Measurements from ENCODE around the gene SF3B1.

The SF3B1 gene

GRCh38 chr2:197426723-197427603 is 7.9 kb downstream of the SF3B1 start:
- ATAC-seq (ENCODE audit: low read depth) (no peak), DNase-seq (ENCODE audit: low spot score in 2 of 2) (no peak)
- H3K27ac Mint-ChIP-seq: peak overlapping the region; percentile 56
- no peaks in the 10 kb centered on the region for H3K27me3 Mint-ChIP-seq
- H3K36me3 Mint-ChIP-seq: peaks cover 7% of the 10 kb centered on the region
- peak overlapping the region; percentile 22 for H3K4me3 Mint-ChIP-seq
- no peaks in the 10 kb centered on the region for H3K9me3 Mint-ChIP-seq
- H3K4me1 Mint-ChIP-seq: peaks cover 38% of the 10 kb centered on the region

- H3K4me3 Mint-ChIP-seq: peak overlapping the region; percentile 19
- no peaks in the 10 kb centered on the region for H3K27me3 Mint-ChIP-seq
- H3K36me3 Mint-ChIP-seq: peaks cover 9% of the 10 kb centered on the region
- DNase-seq (ENCODE audit: low spot score in 2 of 2) (no peak), ATAC-seq (ENCODE audit: low read depth) (no peak)
- H3K9me3 Mint-ChIP-seq: no peaks in the 10 kb centered on the region
- H3K27ac Mint-ChIP-seq: peak overlapping the region; percentile 28
- H3K4me1 Mint-ChIP-seq: peaks cover 29% of the 10 kb centered on the region
These were observed 9.3 kb downstream of the SF3B1 start for GRCh38 chr2:197425550-197425949.

- DNase-seq (ENCODE audit: low spot score in 2 of 2): no peak
- peak overlapping the region; percentile 26 for H3K27ac Mint-ChIP-seq
- peaks cover 19% of the 10 kb centered on the region for H3K4me1 Mint-ChIP-seq
- no peak overlapping the region for H3K4me3 Mint-ChIP-seq
- ATAC-seq (ENCODE audit: low read depth): no peak
- H3K27me3 Mint-ChIP-seq: no peaks in the 10 kb centered on the region
- H3K9me3 Mint-ChIP-seq: no peaks in the 10 kb centered on the region
- peaks cover 10% of the 10 kb centered on the region for H3K36me3 Mint-ChIP-seq
These were observed 11.5 kb downstream of the SF3B1 start for GRCh38 chr2:197423307-197423706.

- no peak overlapping the region for H3K4me3 Mint-ChIP-seq
- H3K27me3 Mint-ChIP-seq: no peaks in the 10 kb centered on the region
- H3K36me3 Mint-ChIP-seq: peaks cover 22% of the 10 kb centered on the region
- ATAC-seq (ENCODE audit: low read depth) (no peak), DNase-seq (ENCODE audit: low spot score in 2 of 2) (no peak)
- peaks cover 7% of the 10 kb centered on the region for H3K4me1 Mint-ChIP-seq
- no peaks in the 10 kb centered on the region for H3K9me3 Mint-ChIP-seq
- H3K27ac Mint-ChIP-seq: no peak overlapping the region
These were observed 15.4 kb downstream of the SF3B1 start for GRCh38 chr2:197419438-197419837.

GRCh38 chr2:197416268-197416667 is 18.6 kb downstream of the SF3B1 start:
- Mint-ChIP-seq H3K36me3 (peaks cover 28% of the 10 kb centered on the region), H3K27me3 (no peaks in the 10 kb centered on the region), H3K9me3 (no peaks in the 10 kb centered on the region), H3K4me3 (no peak overlapping the region), H3K27ac (no peak overlapping the region), H3K4me1 (peaks cover 2% of the 10 kb centered on the region)
- ATAC-seq (ENCODE audit: low read depth) (no peak), DNase-seq (ENCODE audit: low spot score in 2 of 2) (no peak)

GRCh38 chr2:197414515-197414914 is 20.3 kb downstream of the SF3B1 start:
- Mint-ChIP-seq H3K4me3 (no peak overlapping the region), H3K9me3 (no peaks in the 10 kb centered on the region), H3K36me3 (peaks cover 30% of the 10 kb centered on the region), H3K27me3 (no peaks in the 10 kb centered on the region), H3K4me1 (peaks cover 2% of the 10 kb centered on the region), H3K27ac (no peak overlapping the region)
- no peak for ATAC-seq (ENCODE audit: low read depth)
- DNase-seq (ENCODE audit: low spot score in 2 of 2): no peak

GRCh38 chr2:197414039-197414438 is 20.8 kb downstream of the SF3B1 start:
- no peak overlapping the region for H3K4me3 Mint-ChIP-seq
- no peaks in the 10 kb centered on the region for H3K9me3 Mint-ChIP-seq
- no peak for ATAC-seq (ENCODE audit: low read depth)
- H3K4me1 Mint-ChIP-seq: peaks cover 2% of the 10 kb centered on the region
- H3K36me3 Mint-ChIP-seq: peaks cover 31% of the 10 kb centered on the region
- H3K27ac Mint-ChIP-seq: no peak overlapping the region
- no peaks in the 10 kb centered on the region for H3K27me3 Mint-ChIP-seq
- DNase-seq (ENCODE audit: low spot score in 2 of 2): no peak

- DNase-seq (ENCODE audit: low spot score in 2 of 2) (no peak), ATAC-seq (ENCODE audit: low read depth) (no peak)
- no peaks in the 10 kb centered on the region for H3K4me1 Mint-ChIP-seq
- H3K27me3 Mint-ChIP-seq: no peaks in the 10 kb centered on the region
- H3K27ac Mint-ChIP-seq: no peak overlapping the region
- H3K36me3 Mint-ChIP-seq: peaks cover 27% of the 10 kb centered on the region
- H3K4me3 Mint-ChIP-seq: no peak overlapping the region
- no peaks in the 10 kb centered on the region for H3K9me3 Mint-ChIP-seq
These were observed 29.2 kb downstream of the SF3B1 start for GRCh38 chr2:197405582-197405981.

GRCh38 chr2:197399887-197400540 is 34.8 kb downstream of the SF3B1 start:
- no peaks in the 10 kb centered on the region for H3K9me3 Mint-ChIP-seq
- H3K27ac Mint-ChIP-seq: no peak overlapping the region
- ATAC-seq (ENCODE audit: low read depth): no peak
- DNase-seq (ENCODE audit: low spot score in 2 of 2): no peak
- H3K36me3 Mint-ChIP-seq: peaks cover 37% of the 10 kb centered on the region
- no peaks in the 10 kb centered on the region for H3K27me3 Mint-ChIP-seq
- H3K4me3 Mint-ChIP-seq: no peak overlapping the region
- H3K4me1 Mint-ChIP-seq: no peaks in the 10 kb centered on the region

- H3K36me3 Mint-ChIP-seq: peaks cover 38% of the 10 kb centered on the region
These were observed 35.9 kb downstream of the SF3B1 start for GRCh38 chr2:197398913-197399312.

GRCh38 chr2:197391220-197391717 is 43.6 kb downstream of the SF3B1 start:
- no peaks in the 10 kb centered on the region for H3K9me3 Mint-ChIP-seq
- no peaks in the 10 kb centered on the region for H3K4me1 Mint-ChIP-seq
- peaks cover 18% of the 10 kb centered on the region for H3K36me3 Mint-ChIP-seq
- H3K27me3 Mint-ChIP-seq: no peaks in the 10 kb centered on the region
- DNase-seq (ENCODE audit: low spot score in 2 of 2): no peak
- ATAC-seq (ENCODE audit: low read depth): no peak
- no peak overlapping the region for H3K4me3 Mint-ChIP-seq
- no peak overlapping the region for H3K27ac Mint-ChIP-seq

More at GRCh38 chr2:197398913-197399312, 35.9 kb downstream of the SF3B1 start:
- ATAC-seq (ENCODE audit: low read depth) (no peak), DNase-seq (ENCODE audit: low spot score in 2 of 2) (no peak)
- H3K27ac Mint-ChIP-seq: no peak overlapping the region
- H3K4me3 Mint-ChIP-seq: no peak overlapping the region
- no peaks in the 10 kb centered on the region for H3K9me3 Mint-ChIP-seq
- no peaks in the 10 kb centered on the region for H3K4me1 Mint-ChIP-seq
- no peaks in the 10 kb centered on the region for H3K27me3 Mint-ChIP-seq

- ATAC-seq (ENCODE audit: low read depth): no peak
- Mint-ChIP-seq H3K4me1 (no peaks in the 10 kb centered on the region), H3K27me3 (no peaks in the 10 kb centered on the region), H3K27ac (no peak overlapping the region), H3K36me3 (peaks cover 10% of the 10 kb centered on the region), H3K9me3 (no peaks in the 10 kb centered on the region), H3K4me3 (no peak overlapping the region)
- DNase-seq (ENCODE audit: low spot score in 2 of 2): no peak
These were observed 45.8 kb downstream of the SF3B1 start for GRCh38 chr2:197388866-197389587.

GRCh38 chr2:197387179-197387578 is 47.6 kb downstream of the SF3B1 start:
- no peak for DNase-seq (ENCODE audit: low spot score in 2 of 2)
- no peaks in the 10 kb centered on the region for H3K4me1 Mint-ChIP-seq
- H3K9me3 Mint-ChIP-seq: no peaks in the 10 kb centered on the region
- no peak overlapping the region for H3K4me3 Mint-ChIP-seq
- H3K27ac Mint-ChIP-seq: no peak overlapping the region
- no peak for ATAC-seq (ENCODE audit: low read depth)
- no peaks in the 10 kb centered on the region for H3K27me3 Mint-ChIP-seq
- peaks cover 7% of the 10 kb centered on the region for H3K36me3 Mint-ChIP-seq

GRCh38 chr2:197386242-197386641 is 48.6 kb downstream of the SF3B1 start:
- H3K36me3 Mint-ChIP-seq: peaks cover 3% of the 10 kb centered on the region
- H3K27me3 Mint-ChIP-seq: no peaks in the 10 kb centered on the region
- no peaks in the 10 kb centered on the region for H3K9me3 Mint-ChIP-seq
- H3K27ac Mint-ChIP-seq: no peak overlapping the region
- ATAC-seq (ENCODE audit: low read depth) (no peak), DNase-seq (ENCODE audit: low spot score in 2 of 2) (no peak)
- no peak overlapping the region for H3K4me3 Mint-ChIP-seq
- no peaks in the 10 kb centered on the region for H3K4me1 Mint-ChIP-seq
